ENCODE results near the gene TRPM6. TPM values are rescaled to one million over a fixed set of nuclear protein-coding genes. Genes with fewer than 3 reads are reported as not detected.

TRPM6 gene
- total RNA-seq, 1 experiment from 2014 or later: 0.12 TPM

DNA sequence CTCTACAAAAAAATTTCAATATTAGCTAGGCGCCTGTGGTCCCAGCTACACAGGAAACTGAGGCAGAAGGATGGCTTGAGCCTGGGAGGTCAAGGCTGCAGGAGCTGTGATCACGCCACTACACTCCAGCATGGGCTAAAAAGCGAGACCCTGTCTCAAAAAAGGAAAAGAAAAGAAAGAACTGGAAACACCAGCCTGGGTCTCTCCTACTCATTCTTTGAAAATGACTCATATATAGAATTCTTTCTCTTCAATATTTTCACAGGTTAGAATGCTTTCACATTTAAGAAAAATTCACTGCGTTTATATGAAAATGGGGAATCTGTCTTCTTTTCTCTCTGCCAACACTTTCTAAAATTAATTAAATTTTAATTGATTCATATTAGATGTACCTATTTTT lies 115.6 kb downstream of the TRPM6 start:
- DNase-seq (ENCODE audit: low spot score): no peak

DNA sequence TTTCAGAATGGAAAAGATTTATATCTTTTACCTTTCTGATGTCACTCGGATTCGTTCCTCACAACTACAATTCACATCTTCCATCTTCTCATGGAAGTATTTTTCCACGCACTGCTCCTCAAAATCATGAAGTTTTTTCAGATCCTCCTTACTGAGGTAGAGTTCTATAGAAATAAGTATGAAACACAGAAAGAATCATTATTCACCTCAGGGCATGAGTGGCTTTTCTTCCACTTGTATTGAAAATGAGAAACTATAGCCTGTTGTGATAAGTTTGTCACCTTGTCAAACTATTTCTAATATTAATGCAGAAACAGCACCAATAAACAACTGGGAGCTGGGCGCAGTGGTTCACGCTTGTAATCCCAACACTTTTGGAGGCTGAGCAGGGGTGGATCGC lies 116.0 kb downstream of the TRPM6 start:
- no peak for DNase-seq (ENCODE audit: low spot score)

DNA sequence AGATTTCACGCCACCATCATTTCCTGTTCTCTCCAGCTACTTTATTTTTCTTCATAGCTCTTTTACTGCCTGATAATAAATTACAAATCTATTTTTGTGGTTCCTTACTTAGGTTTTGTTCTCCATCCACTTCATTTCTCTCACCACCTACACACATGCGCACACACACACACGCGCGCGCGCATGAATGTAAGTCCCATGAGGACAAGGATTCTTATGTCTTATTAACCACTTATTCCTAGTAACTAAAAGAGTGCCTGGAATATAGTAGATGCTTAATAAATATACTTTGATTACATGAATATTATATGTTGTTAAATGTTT lies 116.5 kb downstream of the TRPM6 start:
- DNase-seq (ENCODE audit: low spot score): no peak

DNA sequence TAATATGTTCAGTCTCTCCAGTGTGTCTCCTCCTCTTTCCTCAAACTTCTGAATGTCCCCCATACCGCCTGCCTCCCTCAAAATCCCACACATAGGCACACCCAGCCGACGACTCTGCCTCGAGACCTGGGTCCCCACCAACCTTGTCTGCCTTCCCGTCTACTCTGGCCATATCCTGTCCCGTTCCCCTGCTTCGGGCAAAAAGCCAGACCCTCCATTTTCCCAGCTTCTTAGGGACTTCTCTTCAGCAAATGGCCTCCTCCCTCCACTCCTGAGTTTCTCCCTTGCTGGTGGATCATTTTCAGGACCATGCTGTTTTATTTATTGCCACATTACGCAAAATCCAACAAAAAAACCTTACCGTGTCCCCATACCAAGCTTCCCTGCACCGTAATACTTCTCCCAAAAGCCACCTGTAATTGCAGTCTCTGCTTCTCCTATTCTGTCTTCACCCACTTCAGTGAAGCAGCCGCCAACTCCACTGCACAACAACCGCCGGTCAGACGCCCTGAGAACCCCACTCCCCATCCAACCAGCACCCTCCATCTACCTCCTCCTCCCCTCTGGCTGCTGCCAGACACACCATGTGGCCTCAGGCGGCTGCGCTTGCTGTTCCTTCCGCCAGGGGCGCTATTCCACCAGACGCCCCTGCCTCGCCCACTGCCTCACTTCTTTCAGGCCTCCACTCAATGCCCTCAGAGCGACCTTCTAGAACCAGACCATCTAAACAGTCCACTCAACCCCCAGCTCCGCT lies 117.0 kb downstream of the TRPM6 start:
- peak; percentile 25 for DNase-seq (ENCODE audit: low spot score)

DNA sequence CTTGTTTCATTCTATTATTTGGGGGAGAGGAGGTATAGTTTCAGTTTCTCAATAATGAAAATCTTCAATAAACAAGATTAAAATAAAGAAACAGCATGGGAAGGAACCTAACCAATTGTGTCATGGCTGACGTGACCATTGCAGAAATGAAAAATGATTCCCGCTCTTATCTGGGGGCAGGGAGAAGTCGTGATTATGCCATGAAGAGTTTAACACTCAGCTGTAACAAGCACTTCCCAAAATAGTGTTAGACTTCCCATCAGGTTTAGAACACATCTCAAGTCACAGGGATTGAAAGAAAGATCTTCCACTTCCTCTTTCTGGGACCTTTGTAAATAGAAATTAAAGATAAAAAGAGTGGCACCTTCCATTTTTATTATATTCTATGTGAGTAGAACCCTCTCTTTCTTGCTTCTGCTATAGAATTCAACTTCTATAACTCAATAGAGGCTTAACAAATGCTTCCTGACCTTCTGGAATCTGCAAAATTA lies 122.2 kb downstream of the TRPM6 start:
- DNase-seq (ENCODE audit: low spot score): no peak

DNA sequence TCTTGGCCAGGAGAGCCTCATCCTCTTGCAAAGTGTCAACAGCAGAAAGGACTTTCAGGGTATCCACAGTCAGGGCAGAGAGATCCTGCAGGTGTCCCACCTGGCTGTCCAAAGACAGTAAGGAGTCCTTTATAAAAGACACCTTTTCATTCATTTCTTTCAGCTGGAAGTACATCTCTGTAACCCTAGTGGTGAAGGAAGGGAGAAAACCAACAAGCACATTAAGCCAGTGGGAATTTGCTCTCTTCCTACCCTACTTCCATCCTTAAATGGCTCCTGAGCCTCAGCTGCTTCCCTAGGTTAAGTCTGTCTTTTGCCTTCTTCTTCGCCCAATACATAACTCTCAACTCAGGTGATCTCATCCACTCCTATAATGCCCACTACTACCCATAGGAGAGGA lies 124.8 kb downstream of the TRPM6 start:
- no peak for DNase-seq (ENCODE audit: low spot score)

DNA sequence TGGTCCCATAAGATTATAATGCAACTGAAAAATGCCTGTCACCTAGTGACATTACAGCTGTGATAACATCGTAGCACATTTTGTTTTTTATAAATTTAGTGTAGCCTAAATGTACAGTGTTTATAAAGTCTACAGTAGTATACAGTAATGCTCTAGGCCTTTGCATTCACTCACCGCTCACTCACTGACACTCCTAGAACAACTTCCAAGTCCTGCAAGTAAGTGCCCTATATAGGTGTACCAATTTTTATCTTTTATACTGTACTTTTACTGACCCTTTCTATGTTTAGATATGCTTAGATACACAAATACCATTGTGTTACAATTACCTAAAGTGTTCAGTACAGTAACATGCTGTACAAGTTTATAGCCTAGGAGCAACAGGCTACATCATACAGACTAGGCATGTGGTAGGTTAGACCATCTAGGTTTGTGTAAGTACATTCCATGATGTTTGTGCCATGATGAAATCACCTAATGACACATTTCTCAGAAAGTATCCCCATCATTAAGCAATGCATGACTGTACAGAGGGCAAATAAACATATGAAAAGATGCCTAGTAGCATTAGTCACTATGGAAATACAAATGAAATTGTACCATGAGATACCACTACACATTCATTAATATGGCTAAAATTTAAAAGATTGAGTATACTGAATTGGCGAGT lies 127.6 kb downstream of the TRPM6 start:
- DNase-seq (ENCODE audit: low spot score): peak; percentile 83

DNA sequence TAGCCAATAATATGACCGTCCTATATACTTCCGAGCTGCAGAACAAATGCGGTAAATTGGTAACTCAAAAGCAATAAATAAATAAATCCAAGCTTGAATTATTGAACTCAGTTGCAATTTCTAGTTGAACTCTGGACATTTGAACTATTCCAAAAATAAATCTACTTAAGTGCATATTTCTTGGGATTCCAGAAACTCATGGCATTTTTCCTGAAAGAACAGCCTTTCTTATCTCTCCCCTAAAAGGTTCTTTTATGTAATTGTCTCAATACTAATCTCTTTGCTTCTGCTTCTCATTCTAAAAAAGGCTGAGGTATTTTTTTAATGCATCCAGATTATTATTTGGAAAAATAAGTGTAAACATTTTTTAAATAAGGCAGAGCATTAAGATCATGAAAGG lies 131.7 kb downstream of the TRPM6 start:
- no peak for DNase-seq (ENCODE audit: low spot score)

DNA sequence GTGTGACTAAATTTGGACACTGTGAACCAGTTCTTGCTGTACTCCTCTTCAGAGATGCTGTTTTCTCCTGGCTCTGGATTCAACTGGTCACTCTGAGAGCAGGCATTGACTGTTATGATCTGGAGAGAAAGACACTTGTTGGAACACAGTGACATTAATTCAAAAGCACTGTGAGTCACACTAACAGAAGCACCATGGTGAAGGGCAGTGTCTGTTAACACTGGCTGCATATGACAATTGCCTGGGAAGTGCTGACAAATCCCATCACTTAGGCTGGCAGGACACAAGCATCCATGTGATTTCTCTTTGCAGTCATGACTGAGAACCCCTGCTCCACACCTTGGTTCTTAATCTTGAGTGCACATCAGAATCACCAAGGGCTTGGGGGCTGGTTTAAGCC lies 132.4 kb downstream of the TRPM6 start:
- DNase-seq (ENCODE audit: low spot score): no peak

DNA sequence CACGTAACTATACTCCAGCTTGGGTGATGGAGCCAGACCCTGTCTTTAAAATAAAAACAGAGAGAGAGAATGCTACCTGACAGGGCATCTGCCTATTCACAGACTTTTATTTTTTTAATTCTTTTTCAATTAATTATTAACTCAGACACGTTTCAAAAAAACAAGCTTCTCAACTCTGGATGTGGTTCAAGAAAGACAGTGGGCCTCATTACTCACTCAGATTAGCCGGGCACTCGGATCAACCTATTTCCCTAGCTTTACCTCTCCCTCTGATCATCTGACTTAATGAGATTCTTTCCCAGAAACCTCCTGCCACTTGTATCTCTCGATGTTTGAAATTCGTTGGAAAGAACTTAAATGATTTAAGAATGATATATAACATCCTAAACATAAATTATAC lies 134.1 kb downstream of the TRPM6 start:
- no peak for DNase-seq (ENCODE audit: low spot score)

DNA sequence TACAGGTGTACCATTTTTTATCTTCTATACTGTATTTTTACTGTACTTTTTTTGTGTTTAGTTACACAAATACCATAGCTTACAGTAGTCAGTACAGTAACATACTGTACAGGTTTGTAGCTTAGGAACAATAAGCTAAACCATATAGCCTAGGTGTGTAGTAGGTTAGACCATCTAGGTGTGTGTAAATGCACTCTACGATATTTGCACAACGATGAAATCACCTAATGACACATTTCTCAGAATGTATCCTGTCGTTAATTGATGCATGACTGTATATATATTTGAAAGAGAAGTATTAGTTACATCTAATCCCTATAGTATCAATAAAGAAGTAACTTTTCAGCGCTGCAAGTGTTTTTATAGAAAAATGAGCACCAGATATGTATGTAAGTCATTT lies 138.8 kb downstream of the TRPM6 start:
- DNase-seq (ENCODE audit: low spot score): no peak

DNA sequence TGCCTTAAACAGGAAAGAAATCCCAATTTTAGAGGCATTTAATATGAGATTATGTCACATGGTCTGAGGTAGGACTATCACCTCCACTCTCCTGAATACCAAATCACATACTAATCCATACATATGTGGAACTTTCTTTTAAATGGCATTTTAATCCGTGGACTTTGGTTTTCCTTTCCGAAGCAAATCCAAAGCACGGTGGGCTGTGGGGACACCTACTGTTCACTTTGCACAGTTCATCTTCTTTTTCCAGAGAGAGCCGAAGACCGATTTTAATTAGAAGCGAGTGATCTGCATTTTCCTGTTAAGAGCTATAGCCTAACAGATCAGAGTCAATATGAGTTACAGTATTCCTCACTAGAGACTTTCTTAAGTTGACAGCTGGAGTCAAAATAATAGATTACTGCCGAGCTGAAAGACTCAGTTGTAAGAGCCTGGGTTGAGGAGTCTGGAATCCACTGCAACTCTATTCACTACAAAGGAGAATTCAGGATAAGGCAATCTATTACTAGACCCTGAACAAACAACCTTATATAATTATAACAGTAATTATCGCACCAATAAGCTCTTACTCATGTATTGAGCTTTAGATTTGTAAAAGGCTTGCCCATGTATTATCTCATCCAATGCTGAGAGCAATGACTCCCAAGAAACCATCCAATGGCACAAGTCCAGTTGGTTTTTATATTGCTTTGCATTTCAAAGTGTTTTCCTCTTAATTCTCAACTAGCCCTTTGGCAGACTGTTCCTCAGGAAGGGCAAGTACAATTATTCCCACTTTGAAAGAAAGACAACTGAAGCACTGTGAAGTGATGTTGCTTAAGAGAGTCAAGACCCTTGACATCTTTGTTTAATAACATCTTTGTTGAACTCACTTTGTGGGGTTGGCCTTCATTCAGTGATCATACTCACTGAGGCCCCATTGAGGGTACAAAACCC lies 144.7 kb downstream of the TRPM6 start:
- peak; percentile 27 for DNase-seq (ENCODE audit: low spot score)

DNA sequence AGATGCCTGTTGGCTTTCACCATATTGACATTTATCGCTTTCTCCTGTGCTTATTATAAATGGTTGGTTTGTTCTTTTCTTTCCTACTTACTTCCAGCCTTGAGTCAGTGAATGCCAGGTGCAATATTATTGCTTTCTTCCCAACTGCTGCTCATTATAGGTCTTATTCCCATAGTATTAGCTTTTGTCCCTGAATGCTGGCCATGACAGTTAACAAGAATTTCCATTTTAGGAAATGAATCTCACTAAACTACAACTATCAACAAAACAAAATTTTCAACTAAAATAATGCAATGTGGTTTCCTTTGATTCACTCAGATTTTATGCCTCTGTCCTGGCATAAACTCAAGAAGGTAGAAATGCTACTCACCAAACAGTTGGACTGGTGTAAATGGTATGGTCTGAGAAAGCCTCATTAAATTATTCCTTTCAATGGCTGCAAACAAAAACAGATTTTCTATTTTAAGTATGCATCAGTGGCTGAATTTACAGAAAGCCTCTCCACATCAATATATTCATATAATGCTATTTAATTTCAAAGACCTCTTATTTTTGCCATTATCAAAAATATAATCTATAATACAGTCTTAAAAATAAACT lies 145.4 kb downstream of the TRPM6 start:
- DNase-seq (ENCODE audit: low spot score): no peak

DNA sequence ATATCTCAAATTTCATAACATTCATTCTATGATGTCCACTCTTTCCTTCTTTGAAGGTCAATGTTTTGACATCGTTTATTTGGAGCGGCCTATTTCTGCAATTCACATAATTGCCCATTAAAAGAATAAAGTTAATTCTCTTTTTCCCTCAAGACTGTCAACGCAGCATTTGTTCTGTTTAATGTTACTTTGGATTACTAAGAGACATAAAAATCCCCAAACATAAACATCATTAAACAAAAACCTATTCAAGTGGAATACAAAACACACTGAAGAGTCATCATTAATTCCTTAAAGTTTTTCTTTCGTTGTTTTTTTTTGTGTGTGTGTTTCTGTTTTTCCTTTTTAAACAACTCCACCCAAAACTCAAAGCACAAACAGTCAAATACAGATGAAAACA lies 151.1 kb downstream of the TRPM6 start:
- DNase-seq (ENCODE audit: low spot score): no peak

DNA sequence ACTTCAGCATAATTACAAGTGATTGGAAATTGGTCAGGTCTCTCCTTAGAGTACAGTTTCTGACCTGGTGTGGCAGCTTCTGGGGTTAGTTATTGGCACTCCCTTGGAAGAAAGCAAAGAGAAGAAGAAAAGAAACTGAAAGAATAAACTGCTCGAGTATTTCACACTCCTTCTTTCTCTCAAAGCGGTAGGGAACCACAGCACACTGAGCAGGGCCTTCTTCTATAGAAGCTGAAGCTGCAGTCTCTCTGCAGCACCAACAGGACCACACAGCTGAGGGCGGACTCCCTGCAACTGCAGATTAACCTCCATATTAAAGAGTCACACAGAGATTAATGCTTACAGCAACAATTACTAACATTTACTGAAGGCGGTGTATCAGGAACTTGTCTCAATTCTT lies 152.0 kb downstream of the TRPM6 start:
- DNase-seq (ENCODE audit: low spot score): no peak

DNA sequence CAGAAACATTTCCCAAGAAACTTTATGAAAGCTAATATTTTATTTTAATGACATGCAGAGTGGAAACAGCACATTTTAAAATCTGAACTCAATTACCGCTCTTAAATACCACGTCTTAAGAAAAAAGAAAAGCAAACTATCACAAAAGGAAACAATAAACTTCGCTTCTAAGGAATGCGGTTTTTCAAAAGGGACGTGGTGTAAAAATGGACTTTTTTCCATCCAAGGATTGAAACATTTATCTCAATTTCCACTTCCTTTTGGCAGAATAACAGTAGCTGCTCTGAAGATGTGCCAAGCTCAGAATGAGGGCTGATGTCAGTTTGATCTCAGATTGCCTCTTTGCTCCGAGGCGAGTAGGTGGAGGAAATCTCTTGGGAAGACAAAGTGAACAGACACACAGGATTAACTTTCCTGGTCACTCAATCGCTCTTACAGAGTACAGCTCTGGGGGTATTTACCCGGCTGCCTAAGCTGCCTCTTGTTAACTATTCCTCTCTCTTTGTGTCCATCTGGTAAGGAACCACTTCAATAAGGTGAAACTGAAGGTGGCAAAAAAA lies 158.5 kb downstream of the TRPM6 start:
- no peak for DNase-seq (ENCODE audit: low spot score)

DNA sequence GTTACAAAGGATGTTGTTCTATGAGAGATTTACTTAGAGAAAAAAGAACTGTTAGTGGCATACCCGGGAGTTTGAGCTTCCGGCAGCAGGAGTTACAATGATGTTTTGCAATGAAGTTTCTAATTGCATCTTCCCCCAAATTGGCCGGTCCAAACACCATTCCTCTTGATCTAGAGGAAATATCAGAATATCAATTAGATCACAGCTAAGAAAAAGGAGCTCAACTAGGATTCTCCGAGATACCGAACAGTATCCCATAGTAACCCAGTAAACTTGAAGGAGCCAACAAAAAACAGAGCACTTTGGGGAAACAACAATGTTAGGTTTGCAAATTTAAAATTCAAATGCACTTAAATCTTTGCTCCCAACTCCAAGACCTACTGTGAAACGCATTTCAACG lies 159.5 kb downstream of the TRPM6 start:
- DNase-seq (ENCODE audit: low spot score): no peak

DNA sequence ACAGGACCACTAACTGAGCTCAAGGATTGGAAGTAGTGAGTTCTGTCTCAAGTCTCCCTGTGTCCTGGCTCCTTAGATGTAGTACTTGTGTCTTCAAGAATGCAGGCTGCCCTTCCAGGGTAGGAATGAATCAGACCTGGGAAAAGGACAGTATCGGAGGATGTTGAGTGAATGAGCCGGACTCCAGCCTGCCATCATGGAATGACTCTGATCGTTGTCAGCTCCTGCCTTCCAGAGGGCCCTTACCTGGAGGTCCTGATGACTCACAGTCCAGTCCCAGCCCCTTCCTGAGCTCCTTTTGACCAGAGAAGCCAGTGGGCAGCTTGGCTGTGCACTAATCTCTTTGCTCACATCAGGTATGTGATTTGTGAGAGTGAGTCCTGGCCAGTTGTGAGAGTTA lies 161.1 kb downstream of the TRPM6 start:
- no peak for DNase-seq (ENCODE audit: low spot score)

DNA sequence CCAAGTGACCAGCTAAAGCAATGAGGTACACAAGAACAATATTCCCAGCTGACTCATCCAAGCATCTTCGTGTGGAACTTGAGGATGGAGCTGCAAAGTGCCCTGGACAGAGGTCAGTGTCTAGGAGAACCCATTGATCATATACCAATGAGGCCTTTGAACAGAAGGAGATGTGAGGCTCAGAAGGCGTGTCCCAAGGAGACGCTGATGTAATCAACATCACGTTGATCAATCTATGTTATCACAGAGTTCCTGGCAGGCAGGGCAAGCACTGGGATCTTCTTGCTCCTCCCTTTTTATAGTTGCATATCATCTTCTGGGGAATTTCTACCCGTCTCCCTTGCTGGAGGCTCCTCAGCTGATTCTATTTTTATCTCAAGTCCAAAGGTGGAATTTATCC lies 163.4 kb downstream of the TRPM6 start:
- no peak for DNase-seq (ENCODE audit: low spot score)

DNA sequence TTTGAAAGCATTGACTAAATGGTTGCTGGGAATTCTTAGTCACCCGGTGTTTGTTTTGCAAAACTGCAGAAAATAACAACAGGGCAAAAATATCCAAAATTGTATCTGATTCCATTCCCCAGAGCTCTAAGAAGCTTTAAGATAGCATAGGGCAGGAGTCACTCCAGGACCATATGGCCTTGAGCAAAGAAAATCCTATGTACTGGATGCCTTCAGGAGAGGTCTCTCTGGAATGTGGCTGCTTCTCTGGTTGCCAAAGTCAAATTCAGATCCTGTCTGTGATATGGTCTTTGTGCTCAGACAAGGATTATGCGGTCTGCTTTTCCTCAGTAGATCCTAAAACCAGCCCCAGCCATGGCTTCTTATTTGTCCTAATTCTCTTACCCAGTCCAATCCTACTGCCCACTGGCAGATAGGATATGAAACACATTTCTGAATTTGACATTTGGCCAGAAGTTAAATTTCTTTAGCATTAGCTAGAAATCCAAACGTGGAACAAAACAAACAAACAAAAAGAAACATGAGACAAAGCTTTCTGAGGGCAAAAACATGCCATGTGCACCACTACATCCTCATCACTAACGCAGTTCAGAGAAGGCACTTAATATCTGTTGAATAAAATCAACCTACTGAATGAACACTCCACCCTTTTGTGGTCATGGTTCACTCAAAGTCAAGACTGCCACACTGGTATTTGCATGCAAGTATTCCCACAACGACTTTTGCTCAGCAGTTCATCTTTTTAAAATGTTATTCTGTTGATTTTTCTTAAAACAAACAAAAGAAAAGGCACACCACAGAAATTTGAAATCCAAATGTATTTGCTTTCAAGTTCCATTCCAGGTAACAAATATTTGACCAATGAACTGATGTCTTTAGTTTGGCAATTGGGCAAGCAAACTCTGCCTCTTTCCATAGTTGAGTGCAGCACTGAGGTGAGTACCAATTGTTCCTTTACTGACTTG lies 165.7 kb downstream of the TRPM6 start:
- DNase-seq (ENCODE audit: low spot score): peak; percentile 29

DNA sequence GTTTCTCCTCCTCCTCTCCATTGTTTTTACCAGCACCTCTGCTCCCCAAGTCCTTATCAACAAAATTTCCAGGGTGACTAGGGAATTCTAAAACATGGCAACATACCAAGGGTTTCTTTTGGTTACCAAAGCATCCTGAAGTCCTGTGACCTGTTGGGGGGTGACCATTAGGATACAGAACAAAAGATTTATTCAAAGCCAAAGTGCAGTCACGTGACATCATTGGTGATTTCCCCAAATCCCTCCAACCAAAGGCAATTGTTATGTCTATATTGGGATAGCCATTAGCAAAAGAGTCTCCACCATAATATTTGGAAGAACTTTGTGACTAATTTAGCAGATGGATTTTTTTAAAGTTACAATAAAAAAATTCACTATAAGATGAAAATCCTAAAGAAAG lies 168.4 kb downstream of the TRPM6 start:
- DNase-seq (ENCODE audit: low spot score): no peak
